Measurements from ENCODE around the gene MAGEA2B.

GRCh38 chrX:152674135-152674534 is 40.3 kb upstream of the MAGEA2B start:
- no peak for TF ChIP-seq CTCF (conservative IDR thresholded peaks at IDR 0.05)
- TF ChIP-seq ZFX (IDR thresholded peaks at IDR 0.05): no peak
